ENCODE results near the gene FLNB. TPM values are rescaled to one million over a fixed set of nuclear protein-coding genes. Genes with fewer than 3 reads are reported as not detected.

The FLNB gene
- total RNA-seq, 1 donor from 2014 or later: 80.9 TPM

GRCh38 chr3:58016710-58017109 is 8.5 kb downstream of the FLNB start:
- Histone ChIP-seq H3K4me1 (ENCODE audit: control insufficient read depth in 3 of 3, insufficient read depth in 3 of 3, low read length in 3 of 3) (peaks cover 3 to 15% (median 14%) of the 10 kb centered on the region in 3 donors), H3K27me3 (ENCODE audit: control insufficient read depth in 3 of 3, insufficient read depth in 3 of 3, low read length in 3 of 3) (no peaks in the 10 kb centered on the region)

GRCh38 chr3:58018892-58019742 is 10.9 kb downstream of the FLNB start:
- no peak overlapping the region for H3K4me3 ChIP-seq (ENCODE audit: low read length in 3 of 3)
- peaks cover 3 to 14% (median 9%) of the 10 kb centered on the region in 3 donors for H3K4me1 ChIP-seq (ENCODE audit: control insufficient read depth in 3 of 3, insufficient read depth in 3 of 3, low read length in 3 of 3)
- H3K9ac ChIP-seq (ENCODE audit: low read depth in 1 of 3, low read length in 3 of 3): no peak overlapping the region
- no peaks in the 10 kb centered on the region for H3K36me3 ChIP-seq (ENCODE audit: control insufficient read depth in 3 of 3, insufficient read depth in 3 of 3, low read length in 3 of 3)
- no peaks in the 10 kb centered on the region for H3K9me3 ChIP-seq (ENCODE audit: control insufficient read depth in 3 of 3, low read length in 3 of 3)
- H3K27me3 ChIP-seq (ENCODE audit: control insufficient read depth in 3 of 3, insufficient read depth in 3 of 3, low read length in 3 of 3): no peaks in the 10 kb centered on the region
- no peak overlapping the region for H3K27ac ChIP-seq (ENCODE audit: low read depth, low read length)

More at GRCh38 chr3:58016710-58017109, 8.5 kb downstream of the FLNB start:
- Histone ChIP-seq H3K36me3 (ENCODE audit: control insufficient read depth in 3 of 3, insufficient read depth in 3 of 3, low read length in 3 of 3) (no peaks in the 10 kb centered on the region), H3K9me3 (ENCODE audit: control insufficient read depth in 3 of 3, low read length in 3 of 3) (no peaks in the 10 kb centered on the region), H3K9ac (ENCODE audit: low read depth in 1 of 3, low read length in 3 of 3) (no peak overlapping the region), H3K4me3 (ENCODE audit: low read length in 3 of 3) (no peak overlapping the region), H3K27ac (ENCODE audit: low read depth, low read length) (no peak overlapping the region)

GRCh38 chr3:58020783-58021071 is 12.5 kb downstream of the FLNB start:
- H3K27me3 ChIP-seq (ENCODE audit: control insufficient read depth in 3 of 3, insufficient read depth in 3 of 3, low read length in 3 of 3): peaks cover 0 to under 1% (median 0%) of the 10 kb centered on the region in 3 donors
- H3K9me3 ChIP-seq (ENCODE audit: control insufficient read depth in 3 of 3, low read length in 3 of 3): no peaks in the 10 kb centered on the region
- H3K4me1 ChIP-seq (ENCODE audit: control insufficient read depth in 3 of 3, insufficient read depth in 3 of 3, low read length in 3 of 3): peaks cover 4 to 11% (median 5%) of the 10 kb centered on the region in 3 donors
- no peaks in the 10 kb centered on the region for H3K36me3 ChIP-seq (ENCODE audit: control insufficient read depth in 3 of 3, insufficient read depth in 3 of 3, low read length in 3 of 3)
- H3K9ac ChIP-seq (ENCODE audit: low read depth in 1 of 3, low read length in 3 of 3): no peak overlapping the region
- peak overlapping the region; percentile 18 for H3K27ac ChIP-seq (ENCODE audit: low read depth, low read length)
- no peak overlapping the region for H3K4me3 ChIP-seq (ENCODE audit: low read length in 3 of 3)

- Histone ChIP-seq H3K27me3 (ENCODE audit: control insufficient read depth in 3 of 3, insufficient read depth in 3 of 3, low read length in 3 of 3) (peaks cover 0 to 4% (median 3%) of the 10 kb centered on the region in 3 donors), H3K4me1 (ENCODE audit: control insufficient read depth in 3 of 3, insufficient read depth in 3 of 3, low read length in 3 of 3) (peaks cover 9 to 11% (median 9%) of the 10 kb centered on the region in 3 donors), H3K9ac (ENCODE audit: low read depth in 1 of 3, low read length in 3 of 3) (no peak overlapping the region), H3K4me3 (ENCODE audit: low read length in 3 of 3) (no peak overlapping the region), H3K36me3 (ENCODE audit: control insufficient read depth in 3 of 3, insufficient read depth in 3 of 3, low read length in 3 of 3) (no peaks in the 10 kb centered on the region), H3K27ac (ENCODE audit: low read depth, low read length) (no peak overlapping the region), H3K9me3 (ENCODE audit: control insufficient read depth in 3 of 3, low read length in 3 of 3) (no peaks in the 10 kb centered on the region)
Measured at GRCh38 chr3:58021072-58021959, 13.1 kb downstream of the FLNB start.

- no peak overlapping the region for H3K4me3 ChIP-seq (ENCODE audit: low read length in 3 of 3)
- no peaks in the 10 kb centered on the region for H3K36me3 ChIP-seq (ENCODE audit: control insufficient read depth in 3 of 3, insufficient read depth in 3 of 3, low read length in 3 of 3)
- no peak overlapping the region for H3K27ac ChIP-seq (ENCODE audit: low read depth, low read length)
- peaks cover 9 to 11% (median 9%) of the 10 kb centered on the region in 3 donors for H3K4me1 ChIP-seq (ENCODE audit: control insufficient read depth in 3 of 3, insufficient read depth in 3 of 3, low read length in 3 of 3)
- H3K27me3 ChIP-seq (ENCODE audit: control insufficient read depth in 3 of 3, insufficient read depth in 3 of 3, low read length in 3 of 3): peaks cover 0 to 4% (median 3%) of the 10 kb centered on the region in 3 donors
- H3K9me3 ChIP-seq (ENCODE audit: control insufficient read depth in 3 of 3, low read length in 3 of 3): no peaks in the 10 kb centered on the region
- H3K9ac ChIP-seq (ENCODE audit: low read depth in 1 of 3, low read length in 3 of 3): no peak overlapping the region
Measured at GRCh38 chr3:58021962-58022361, 13.7 kb downstream of the FLNB start.

- Histone ChIP-seq H3K27ac (ENCODE audit: low read depth, low read length) (no peak overlapping the region), H3K27me3 (ENCODE audit: control insufficient read depth in 3 of 3, insufficient read depth in 3 of 3, low read length in 3 of 3) (peaks cover 0 to 4% (median 3%) of the 10 kb centered on the region in 3 donors), H3K9ac (ENCODE audit: low read depth in 1 of 3, low read length in 3 of 3) (no peak overlapping the region), H3K4me1 (ENCODE audit: control insufficient read depth in 3 of 3, insufficient read depth in 3 of 3, low read length in 3 of 3) (peaks cover 9 to 11% (median 9%) of the 10 kb centered on the region in 3 donors), H3K36me3 (ENCODE audit: control insufficient read depth in 3 of 3, insufficient read depth in 3 of 3, low read length in 3 of 3) (no peaks in the 10 kb centered on the region), H3K4me3 (ENCODE audit: low read length in 3 of 3) (no peak overlapping the region), H3K9me3 (ENCODE audit: control insufficient read depth in 3 of 3, low read length in 3 of 3) (no peaks in the 10 kb centered on the region)
Measured at GRCh38 chr3:58022490-58022889, 14.3 kb downstream of the FLNB start.

- no peak overlapping the region for H3K27ac ChIP-seq (ENCODE audit: low read depth, low read length)
- peaks cover 9 to 11% (median 9%) of the 10 kb centered on the region in 3 donors for H3K4me1 ChIP-seq (ENCODE audit: control insufficient read depth in 3 of 3, insufficient read depth in 3 of 3, low read length in 3 of 3)
Measured at GRCh38 chr3:58023531-58023930, 15.3 kb downstream of the FLNB start.

GRCh38 chr3:58025406-58025805 is 17.2 kb downstream of the FLNB start:
- no peak overlapping the region for H3K4me3 ChIP-seq (ENCODE audit: low read length in 3 of 3)
- H3K36me3 ChIP-seq (ENCODE audit: control insufficient read depth in 3 of 3, insufficient read depth in 3 of 3, low read length in 3 of 3): no peaks in the 10 kb centered on the region
- no peak overlapping the region for H3K27ac ChIP-seq (ENCODE audit: low read depth, low read length)
- no peak overlapping the region for H3K9ac ChIP-seq (ENCODE audit: low read depth in 1 of 3, low read length in 3 of 3)
- peaks cover 0 to 4% (median 3%) of the 10 kb centered on the region in 3 donors for H3K27me3 ChIP-seq (ENCODE audit: control insufficient read depth in 3 of 3, insufficient read depth in 3 of 3, low read length in 3 of 3)
- H3K4me1 ChIP-seq (ENCODE audit: control insufficient read depth in 3 of 3, insufficient read depth in 3 of 3, low read length in 3 of 3): peaks cover 4 to 8% (median 6%) of the 10 kb centered on the region in 3 donors
- H3K9me3 ChIP-seq (ENCODE audit: control insufficient read depth in 3 of 3, low read length in 3 of 3): no peaks in the 10 kb centered on the region

More at GRCh38 chr3:58023531-58023930, 15.3 kb downstream of the FLNB start:
- H3K36me3 ChIP-seq (ENCODE audit: control insufficient read depth in 3 of 3, insufficient read depth in 3 of 3, low read length in 3 of 3): no peaks in the 10 kb centered on the region
- H3K9me3 ChIP-seq (ENCODE audit: control insufficient read depth in 3 of 3, low read length in 3 of 3): no peaks in the 10 kb centered on the region
- H3K27me3 ChIP-seq (ENCODE audit: control insufficient read depth in 3 of 3, insufficient read depth in 3 of 3, low read length in 3 of 3): peaks cover 0 to 4% (median 3%) of the 10 kb centered on the region in 3 donors
- no peak overlapping the region for H3K9ac ChIP-seq (ENCODE audit: low read depth in 1 of 3, low read length in 3 of 3)
- no peak overlapping the region for H3K4me3 ChIP-seq (ENCODE audit: low read length in 3 of 3)

- no peak overlapping the region for H3K4me3 ChIP-seq (ENCODE audit: low read length in 3 of 3)
- H3K27me3 ChIP-seq (ENCODE audit: control insufficient read depth in 3 of 3, insufficient read depth in 3 of 3, low read length in 3 of 3): peaks cover 0 to 4% (median 3%) of the 10 kb centered on the region in 3 donors
- H3K27ac ChIP-seq (ENCODE audit: low read depth, low read length): no peak overlapping the region
- H3K9ac ChIP-seq (ENCODE audit: low read depth in 1 of 3, low read length in 3 of 3): no peak overlapping the region
- H3K9me3 ChIP-seq (ENCODE audit: control insufficient read depth in 3 of 3, low read length in 3 of 3): no peaks in the 10 kb centered on the region
- H3K4me1 ChIP-seq (ENCODE audit: control insufficient read depth in 3 of 3, insufficient read depth in 3 of 3, low read length in 3 of 3): peaks cover 3 to 8% (median 6%) of the 10 kb centered on the region in 3 donors
- H3K36me3 ChIP-seq (ENCODE audit: control insufficient read depth in 3 of 3, insufficient read depth in 3 of 3, low read length in 3 of 3): no peaks in the 10 kb centered on the region
Measured at GRCh38 chr3:58025837-58026569, 17.8 kb downstream of the FLNB start.

Measured in skeletal muscle tissue (tissue), 4 donors.